NOMO-1 (cell line): ENCODE data around the gene PSMA7.
A peak's percentile ranks its signal among the peaks of the same experiment; 100 is the strongest.
"Not testable (repeated sequence)": the region's sequence is repeated elsewhere in the genome, so short reads cannot be mapped to it uniquely, and the experiment has no call there.

ENCODE experiments used
- DNase-seq, 2 experiments: peaks; one replicate each; lab custom pipeline; 2025; ENCODE audit not compliant: unreplicated experiment in 2 of 2; lab: John Stamatoyannopoulos, UW

The PSMA7 gene

DNA sequence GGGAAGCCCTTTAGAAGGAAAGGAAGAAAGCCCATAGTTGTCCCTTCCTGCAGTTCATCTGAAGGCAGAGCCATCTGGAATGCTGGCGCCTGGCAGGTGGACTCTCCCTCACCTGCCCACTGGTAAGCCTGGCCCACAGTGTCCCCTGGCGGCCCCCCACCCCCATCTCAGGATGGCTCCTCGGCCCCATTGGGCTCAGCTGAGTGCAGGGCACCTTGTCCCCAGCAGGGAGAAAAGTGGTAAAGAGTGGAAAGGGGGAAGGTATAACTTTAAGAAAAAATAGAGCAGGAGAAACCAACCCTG lies 13.0 kb upstream of the PSMA7 start:
- DNase-seq = no peak

- no peak for DNase-seq
Observed at GRCh38 chr20:62155428-62156253, 12.4 kb upstream of the PSMA7 start.

GRCh38 chr20:62151835-62152364 lies 8.7 kb upstream of the PSMA7 start:
- no peak for DNase-seq

DNA sequence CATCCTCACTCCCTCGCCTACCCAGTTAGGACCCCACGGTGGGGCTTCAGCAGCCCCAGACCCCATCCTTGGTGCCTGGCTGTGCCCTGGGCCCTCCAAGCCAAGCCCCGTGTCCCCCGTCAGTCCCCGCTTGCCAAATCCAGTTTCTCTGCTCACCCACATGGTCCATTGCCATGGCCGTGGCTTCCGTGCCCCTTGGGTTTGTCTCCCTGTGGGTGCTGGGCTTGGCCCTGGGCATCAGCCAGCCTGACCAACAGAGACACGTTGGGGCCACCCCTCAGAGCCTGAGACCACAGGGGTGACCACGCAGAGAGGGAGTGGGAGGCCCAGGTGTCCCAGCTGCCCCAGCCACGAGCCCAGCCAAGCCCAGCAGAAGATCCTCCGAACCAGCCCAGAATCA lies 8.0 kb upstream of the PSMA7 start:
- DNase-seq = no peak

DNA sequence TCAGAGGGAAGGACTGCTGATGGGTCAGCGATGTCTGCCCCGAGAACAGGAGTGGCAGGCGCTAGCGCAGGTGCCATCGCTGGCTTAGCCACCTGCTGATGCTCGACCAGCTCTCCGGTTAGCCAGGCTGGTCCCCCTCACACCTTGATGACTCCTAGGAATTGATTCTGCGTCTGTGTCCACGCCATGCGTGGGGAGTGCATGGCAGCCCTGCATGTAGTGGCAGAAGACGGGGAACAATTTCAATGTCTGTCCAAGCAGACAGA lies 7.0 kb upstream of the PSMA7 start:
- no peak for DNase-seq

DNA sequence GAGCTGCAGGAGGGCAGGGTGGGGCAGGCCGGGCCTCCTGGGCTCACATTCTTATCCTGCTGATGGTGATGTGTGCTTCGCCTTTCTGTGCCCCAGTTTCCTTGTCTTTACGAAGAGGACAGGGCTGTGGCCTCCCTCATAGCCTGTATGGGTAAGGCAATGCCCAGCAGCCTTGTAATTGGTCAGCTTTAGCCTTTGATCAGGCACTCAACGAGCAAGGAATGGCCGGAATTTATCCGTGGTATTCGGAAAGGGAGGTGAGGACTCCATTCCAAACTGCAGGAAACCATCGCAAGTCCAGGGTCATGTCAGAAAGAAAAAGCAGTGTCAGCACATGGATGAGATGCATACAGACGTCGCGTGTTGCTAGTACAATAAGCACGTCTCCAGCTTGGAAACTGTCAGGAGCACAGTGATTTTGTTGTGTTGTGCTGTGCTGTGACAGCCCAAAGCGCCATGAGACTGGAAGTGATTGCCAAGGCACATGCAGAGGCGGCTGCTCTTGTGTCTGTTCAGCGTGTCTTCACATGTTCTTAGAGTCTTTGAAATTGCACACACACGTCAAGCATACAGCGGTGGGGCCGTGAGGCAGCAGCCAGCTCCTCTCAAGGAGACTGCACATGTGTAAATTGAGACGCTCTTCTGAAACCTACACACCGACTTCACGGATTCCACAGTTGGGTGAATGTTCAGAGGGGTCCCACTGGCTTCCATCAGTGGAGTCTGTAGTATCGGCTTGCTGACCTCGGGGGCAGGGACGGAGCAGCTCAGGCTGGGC lies 6.5 kb upstream of the PSMA7 start:
- no peak for DNase-seq

DNA sequence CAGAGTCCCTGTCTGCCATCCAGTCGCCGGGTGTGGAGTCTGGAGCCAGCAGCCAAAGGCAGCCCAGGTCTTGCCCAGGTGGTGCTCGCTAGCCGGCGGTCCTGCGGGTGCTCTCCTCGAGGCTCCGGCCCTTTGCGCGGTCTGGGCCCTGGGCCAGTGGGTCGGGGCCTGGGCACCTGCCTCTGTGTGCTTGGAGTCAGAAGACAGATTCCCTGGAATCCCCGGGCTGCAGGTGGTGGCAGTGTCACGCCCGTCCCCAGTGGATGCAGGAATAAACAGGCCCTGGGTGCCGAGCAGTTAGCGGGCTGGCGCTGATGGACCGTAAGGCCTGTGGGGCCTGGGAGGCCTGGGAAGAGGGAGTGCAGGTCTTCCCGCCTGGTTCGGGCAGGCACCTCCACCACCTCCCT lies 5.7 kb upstream of the PSMA7 start:
- DNase-seq = no peak

DNA sequence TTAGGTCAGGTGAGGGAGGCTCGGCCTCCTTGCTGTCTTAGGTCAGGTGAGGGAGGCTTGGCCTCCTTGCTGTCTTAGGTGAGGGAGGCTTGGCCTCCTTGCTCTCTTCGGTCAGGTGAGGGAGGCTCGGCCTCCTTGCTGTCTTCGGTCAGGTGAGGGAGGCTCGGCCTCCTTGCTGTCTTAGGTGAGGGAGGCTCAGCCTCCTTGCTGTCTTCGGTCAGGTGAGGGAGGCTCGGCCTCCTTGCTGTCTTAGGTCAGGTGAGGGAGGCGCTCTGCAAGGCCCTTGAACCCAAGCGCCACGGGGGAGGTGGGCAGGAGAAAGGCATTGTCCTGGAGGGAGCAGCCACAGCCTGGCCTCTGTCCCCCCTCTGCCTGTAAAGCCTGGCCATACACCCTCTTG lies 5.2 kb upstream of the PSMA7 start:
- not testable (repeated sequence) for DNase-seq

GRCh38 chr20:62147528-62147927 lies 4.3 kb upstream of the PSMA7 start:
- DNase-seq = no peak

DNA sequence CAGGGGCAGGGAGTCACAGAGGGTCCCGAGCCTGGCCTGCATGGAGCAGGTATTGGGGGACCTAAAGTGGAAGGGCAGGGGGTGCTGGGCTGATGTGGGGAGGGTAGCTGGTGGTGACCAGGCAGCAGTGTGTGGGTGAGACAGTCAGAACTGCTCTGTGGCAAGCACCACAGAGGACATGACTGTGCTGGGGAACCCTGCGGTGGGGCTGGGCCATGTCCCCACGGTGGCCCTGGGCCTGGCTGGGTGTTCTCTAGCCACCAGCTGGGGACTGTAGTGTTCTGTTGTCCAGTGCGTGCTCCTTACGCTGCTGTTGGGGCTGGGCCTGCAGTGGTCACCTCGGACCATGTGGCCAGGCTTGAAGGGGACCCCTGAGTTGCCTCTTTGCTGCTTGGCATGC lies 3.9 kb upstream of the PSMA7 start:
- no peak for DNase-seq

- DNase-seq = no peak
Observed at GRCh38 chr20:62146019-62146755, 3.0 kb upstream of the PSMA7 start.

GRCh38 chr20:62145688-62146018 lies 2.5 kb upstream of the PSMA7 start:
- no peak for DNase-seq

DNA sequence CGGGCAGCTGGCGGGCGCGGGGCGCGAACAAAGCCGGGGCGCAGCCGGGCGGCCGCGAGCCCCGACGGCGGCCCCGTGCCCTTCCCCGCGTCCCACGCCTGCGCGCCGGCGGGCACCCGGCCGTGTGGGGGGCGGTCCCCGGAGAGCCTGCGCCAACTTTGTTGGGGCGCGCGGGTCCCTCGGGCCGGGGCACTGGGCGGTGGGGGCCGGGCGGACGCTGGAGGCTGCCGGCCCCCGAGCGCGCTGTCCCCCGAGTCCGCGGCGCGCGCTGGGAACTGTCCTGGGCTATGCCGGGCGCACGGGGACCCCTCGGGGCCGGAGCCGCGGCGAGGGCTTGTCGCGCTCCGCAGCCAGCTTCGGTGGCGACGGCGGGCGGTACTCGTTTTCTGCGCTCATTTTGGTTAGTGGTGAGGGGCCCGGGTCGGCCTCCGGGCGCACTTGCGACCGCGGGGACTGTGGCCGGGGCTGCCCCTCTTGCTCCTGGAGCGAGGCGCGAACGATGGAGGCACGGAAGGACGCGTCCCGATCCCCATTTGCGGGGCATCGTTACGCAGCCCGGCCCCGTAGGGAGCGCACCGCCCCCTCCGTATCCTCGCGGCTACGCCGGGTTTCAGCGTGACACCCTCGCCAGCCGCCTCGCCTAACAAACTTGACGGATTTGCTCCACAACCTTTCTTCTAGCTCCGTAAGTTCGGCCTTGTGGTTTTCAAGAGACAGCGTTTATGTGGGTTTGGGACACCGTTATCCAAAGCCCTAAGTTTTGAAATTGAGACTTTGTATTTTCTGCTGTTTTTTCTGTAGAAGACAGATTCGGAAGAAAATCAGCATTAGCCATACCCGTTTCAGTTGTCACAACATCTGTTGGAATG lies 997 bp upstream of the PSMA7 start:
- DNase-seq = peak; percentile 44 to 47

GRCh38 chr20:62142252-62143080 lies 728 bp downstream of the PSMA7 start:
- no peak for DNase-seq

DNA sequence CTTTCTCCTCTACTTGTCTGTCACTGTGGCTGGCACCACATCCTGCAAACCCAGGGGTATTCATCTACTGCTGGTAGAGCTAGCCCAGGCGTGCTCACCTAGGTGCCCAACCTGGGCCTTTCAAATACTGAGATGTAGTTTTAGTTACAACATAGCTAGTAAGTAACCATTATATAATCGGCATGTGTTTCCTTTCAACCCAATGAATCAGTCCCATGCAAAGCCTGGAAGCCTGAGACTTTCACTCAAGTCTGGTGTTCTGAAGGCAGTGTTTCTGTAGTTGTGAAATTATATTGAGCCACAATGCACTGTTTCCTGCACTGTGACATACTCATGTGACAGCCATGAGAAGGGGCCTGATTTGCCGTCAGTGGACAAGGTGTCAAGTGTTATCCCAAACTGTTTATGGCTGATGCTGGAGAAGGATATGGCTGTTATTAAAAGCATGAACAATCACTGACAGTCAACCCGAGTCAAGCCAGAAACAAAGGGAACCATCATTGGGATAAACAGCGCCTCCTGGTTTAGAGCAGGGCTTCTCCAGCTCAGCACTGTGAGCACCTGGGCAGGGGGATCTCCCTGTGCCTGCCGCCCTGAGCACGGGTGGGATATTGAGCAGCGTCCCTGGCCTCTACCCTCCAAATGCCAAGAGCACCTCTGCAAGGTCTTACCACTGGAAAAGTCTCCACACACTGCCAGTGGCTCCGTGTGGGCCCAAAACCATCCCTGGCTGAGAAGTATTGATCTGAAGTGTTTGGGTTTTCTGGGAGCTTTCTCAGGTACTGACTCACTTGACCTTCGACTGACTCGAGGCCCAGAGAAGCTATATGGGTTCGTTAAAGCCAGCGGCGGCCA lies 1.6 kb downstream of the PSMA7 start:
- DNase-seq = peak in 1 of 2 experiments; percentile 61

- DNase-seq = no peak
Observed at GRCh38 chr20:62141043-62141396, 2.2 kb downstream of the PSMA7 start.

DNA sequence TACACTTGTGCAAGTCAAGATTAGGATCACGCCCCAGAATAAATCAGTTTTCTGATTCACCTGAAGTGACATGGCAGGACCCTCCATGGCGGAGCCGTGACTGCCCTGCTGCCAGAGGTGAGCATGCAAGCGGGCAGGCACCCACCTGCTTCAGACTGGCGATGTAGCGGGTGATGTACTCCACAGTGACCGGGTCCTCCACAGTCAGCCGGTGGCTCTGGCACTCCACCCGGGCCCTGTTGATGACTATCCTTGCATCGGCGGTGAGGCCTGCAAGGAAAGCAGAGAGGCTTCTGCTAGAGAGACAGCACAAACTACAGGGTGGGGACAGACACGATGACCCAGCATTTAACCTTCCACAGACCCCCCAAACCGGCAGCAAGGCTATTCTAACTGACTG lies 3.6 kb downstream of the PSMA7 start:
- no peak for DNase-seq

DNA sequence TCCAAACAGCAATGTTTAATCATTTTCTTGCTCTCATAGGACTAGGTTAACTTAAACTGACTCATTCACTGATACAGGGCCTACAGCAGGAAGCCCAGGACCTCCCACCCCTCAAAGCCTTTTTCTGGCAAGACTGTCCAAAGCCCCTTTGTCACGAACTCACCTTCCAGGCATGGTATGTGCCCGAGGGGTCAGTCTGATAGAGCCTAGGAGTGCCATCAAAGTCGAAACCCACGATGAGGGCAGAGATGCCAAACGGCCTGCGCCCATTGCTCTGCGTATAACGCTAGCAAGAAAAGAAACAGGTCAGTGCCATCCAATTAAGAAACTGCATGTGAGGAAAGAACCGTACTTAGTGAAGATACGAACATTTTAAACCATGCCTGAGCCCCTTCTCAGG lies 4.3 kb downstream of the PSMA7 start:
- no peak for DNase-seq

- DNase-seq = no peak
Observed at GRCh38 chr20:62138204-62138543, 5.0 kb downstream of the PSMA7 start.
